IMR-90 (cell line): Measurements from ENCODE around the gene LINC01488.

Experiments
- CEBPB ChIP-seq: IDR thresholded peaks from 2 replicates; pipeline ENCODE4 v1.6.1; 2012; ENCODE audit warnings: low read depth, low read length, improper control_type of control experiment
- FOS ChIP-seq: fragments of 150-350 bp; IDR thresholded peaks from 2 replicates; pipeline ENCODE4 v1.6.1; 2016; ENCODE audit warnings: low read depth, low read length
- MAFK ChIP-seq: IDR thresholded peaks from 2 replicates; pipeline ENCODE4 v1.6.1; 2012; ENCODE audit warnings: low read depth, low read length, improper control_type of control experiment
- MXI1 ChIP-seq: IDR thresholded peaks from 2 replicates; pipeline ENCODE4 v1.6.1; 2012; ENCODE audit warnings: low read depth, mild to moderate bottlenecking, low read length, moderate library complexity, borderline replicate concordance
- POLR2A ChIP-seq: IDR thresholded peaks from 2 replicates; pipeline ENCODE4 v1.6.1; 2012; ENCODE audit warnings: mild to moderate bottlenecking, low read depth, low read length
- RAD21 ChIP-seq: IDR thresholded peaks from 2 replicates; pipeline ENCODE4 v1.6.1; 2012; ENCODE audit warnings: low read length, improper control_type of control experiment
- SMC3 ChIP-seq: fragments of 150-350 bp; IDR thresholded peaks from 2 replicates; pipeline ENCODE4 v1.6.1; 2016; ENCODE audit warnings: low read depth, mild to moderate bottlenecking, antibody characterized with exemption, low read length, moderate library complexity
- TF ChIP-seq, protein P1 (sequence below): conservative IDR thresholded peaks from 2 replicates; pipeline ENCODE4 v1.5.1; 2012; ENCODE audit warnings: mild to moderate bottlenecking, low read depth, low read length, improper control_type of control experiment
- TF ChIP-seq, protein P2 (sequence below): fragments of 150-350 bp; IDR thresholded peaks from 2 replicates; pipeline ENCODE4 v1.6.1; 2017; ENCODE audit warnings: mild to moderate bottlenecking, antibody characterized with exemption, low read length, low read depth

DNA sequence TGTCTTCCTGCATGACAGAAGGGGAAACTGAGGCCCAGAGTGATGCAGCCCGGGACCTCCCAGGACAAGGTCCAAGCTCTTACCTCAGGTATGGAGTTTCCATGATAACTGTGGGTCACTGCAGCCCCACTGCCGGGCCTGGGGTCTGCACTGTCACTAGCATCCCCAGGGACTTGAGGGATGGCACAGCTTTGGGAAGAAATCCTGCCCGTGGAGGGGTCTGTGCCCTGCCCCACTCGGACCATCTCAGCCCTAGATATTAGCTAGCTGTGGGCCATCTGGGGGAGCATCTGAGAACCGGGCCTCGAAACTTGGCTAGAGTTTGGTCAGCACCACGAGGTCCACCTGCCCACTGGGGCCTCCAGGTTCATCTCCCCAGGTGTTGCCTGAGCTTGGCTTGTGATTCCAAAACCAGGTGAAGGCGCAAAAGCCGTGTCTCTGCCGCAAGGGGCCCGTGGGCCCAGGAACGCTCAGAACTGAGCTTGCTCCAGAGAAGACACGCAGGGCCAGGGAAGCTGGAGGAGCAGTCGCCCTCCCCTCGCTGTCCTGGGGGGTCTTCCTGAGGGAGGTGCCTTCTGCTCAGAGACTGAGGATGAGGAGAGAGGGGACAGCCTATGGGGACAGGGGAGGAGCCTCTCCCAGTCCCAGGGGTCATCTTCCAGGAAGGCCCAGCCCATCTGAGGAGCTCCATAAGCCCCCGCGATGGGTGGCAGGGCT lies 4.8 kb downstream of the LINC01488 start:
- TF ChIP-seq, protein P1, sequence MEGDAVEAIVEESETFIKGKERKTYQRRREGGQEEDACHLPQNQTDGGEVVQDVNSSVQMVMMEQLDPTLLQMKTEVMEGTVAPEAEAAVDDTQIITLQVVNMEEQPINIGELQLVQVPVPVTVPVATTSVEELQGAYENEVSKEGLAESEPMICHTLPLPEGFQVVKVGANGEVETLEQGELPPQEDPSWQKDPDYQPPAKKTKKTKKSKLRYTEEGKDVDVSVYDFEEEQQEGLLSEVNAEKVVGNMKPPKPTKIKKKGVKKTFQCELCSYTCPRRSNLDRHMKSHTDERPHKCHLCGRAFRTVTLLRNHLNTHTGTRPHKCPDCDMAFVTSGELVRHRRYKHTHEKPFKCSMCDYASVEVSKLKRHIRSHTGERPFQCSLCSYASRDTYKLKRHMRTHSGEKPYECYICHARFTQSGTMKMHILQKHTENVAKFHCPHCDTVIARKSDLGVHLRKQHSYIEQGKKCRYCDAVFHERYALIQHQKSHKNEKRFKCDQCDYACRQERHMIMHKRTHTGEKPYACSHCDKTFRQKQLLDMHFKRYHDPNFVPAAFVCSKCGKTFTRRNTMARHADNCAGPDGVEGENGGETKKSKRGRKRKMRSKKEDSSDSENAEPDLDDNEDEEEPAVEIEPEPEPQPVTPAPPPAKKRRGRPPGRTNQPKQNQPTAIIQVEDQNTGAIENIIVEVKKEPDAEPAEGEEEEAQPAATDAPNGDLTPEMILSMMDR: no peak
- no peak for TF ChIP-seq POLR2A
- TF ChIP-seq SMC3: no peak
- TF ChIP-seq CEBPB: no peak
- no peak for TF ChIP-seq FOS
- TF ChIP-seq, protein P2, sequence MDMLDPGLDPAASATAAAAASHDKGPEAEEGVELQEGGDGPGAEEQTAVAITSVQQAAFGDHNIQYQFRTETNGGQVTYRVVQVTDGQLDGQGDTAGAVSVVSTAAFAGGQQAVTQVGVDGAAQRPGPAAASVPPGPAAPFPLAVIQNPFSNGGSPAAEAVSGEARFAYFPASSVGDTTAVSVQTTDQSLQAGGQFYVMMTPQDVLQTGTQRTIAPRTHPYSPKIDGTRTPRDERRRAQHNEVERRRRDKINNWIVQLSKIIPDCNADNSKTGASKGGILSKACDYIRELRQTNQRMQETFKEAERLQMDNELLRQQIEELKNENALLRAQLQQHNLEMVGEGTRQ: no peak
- TF ChIP-seq RAD21: no peak
- TF ChIP-seq MAFK: no peak
- TF ChIP-seq MXI1: no peak
